ENCODE measurements around the gene GRIA3.

GRCh38 chrX:123171781-123172180, 12.3 kb upstream of the GRIA3 start:
- TF ChIP-seq EZH2 (IDR thresholded peaks at IDR 0.05; ENCODE audit: borderline replicate concordance, low read depth, low read length, poor library complexity, severe bottlenecking) (no peak), CTCF (conservative IDR thresholded peaks at IDR 0.05; ENCODE audit: low read depth, low read length) (no peak)
